ENCODE measurements around the gene ASCL5. TPM values are rescaled to one million over a fixed set of nuclear protein-coding genes. Genes with fewer than 3 reads are reported as not detected.
A peak's percentile ranks its signal among the peaks of the same experiment; 100 is the strongest.

ASCL5 gene
- total and polyA plus RNA-seq, 2 of the 13 experiments (the other 11 are each of a cell fraction or from before 2014, with no cell fraction given): not detected

- no peak for TF ChIP-seq ZNF318 (CRISPR knock-in tag; IDR thresholded peaks at IDR 0.05)
- no peak for TF ChIP-seq TP53 (CRISPR knock-in tag; conservative IDR thresholded peaks at IDR 0.05)
- TF ChIP-seq CEBPG (CRISPR knock-in tag; IDR thresholded peaks at IDR 0.05): peak; percentile 19; the same call in 1 of the 2 replicates
- TF ChIP-seq FOSL2 (CRISPR knock-in tag; IDR thresholded peaks at IDR 0.05): 0 out of 2 replicates have a peak, but pooled peaks have one; percentile 10
- TF ChIP-seq ZMYM4 (CRISPR knock-in tag; IDR thresholded peaks at IDR 0.05): no peak
- no peak for TF ChIP-seq POLR2A (IDR thresholded peaks at IDR 0.05; ENCODE audit: insufficient read depth in 1 of 2, low read depth in 2 of 2, low read length in 2 of 2)
- no peak for TF ChIP-seq ZNF7 (CRISPR knock-in tag; IDR thresholded peaks at IDR 0.05)
- TF ChIP-seq KLF11 (CRISPR knock-in tag; IDR thresholded peaks at IDR 0.05): no peak
- no peak for TF ChIP-seq ZNF275 (CRISPR knock-in tag; IDR thresholded peaks at IDR 0.05; ENCODE audit: borderline replicate concordance)
- TF ChIP-seq SP140L (CRISPR knock-in tag; IDR thresholded peaks at IDR 0.05; ENCODE audit: borderline replicate concordance): no peak
- TF ChIP-seq FLYWCH1 (CRISPR knock-in tag; IDR thresholded peaks at IDR 0.05): no peak
Measured at GRCh38 chr1:201172999-201173610, 46.1 kb upstream of the ASCL5 start (continued).
